Esophagus mucosa (tissue), 1 donor: ENCODE results near the gene CD248. TPM values are rescaled to one million over a fixed set of nuclear protein-coding genes. Genes with fewer than 3 reads are reported as not detected.
A peak's percentile ranks its signal among the peaks of the same experiment; 100 is the strongest.
"Not testable (repeated sequence)": the region's sequence is repeated elsewhere in the genome, so short reads cannot be mapped to it uniquely, and the experiment has no call there.

Experiments used
- ATAC-seq: fragments of 200-7000 bp; cut with Tn5 transposase; one replicate; pipeline ENCODE4 v1.9.1; 2020
- total RNA-seq: library from RNA; stranded (reverse); gene quantifications from one replicate; pipeline ENCODE4 v1.2.4, GENCODE V29; 2023
- donor health status: DM: yes; HTN: yes; CAD: no.

Gene CD248, protein sequence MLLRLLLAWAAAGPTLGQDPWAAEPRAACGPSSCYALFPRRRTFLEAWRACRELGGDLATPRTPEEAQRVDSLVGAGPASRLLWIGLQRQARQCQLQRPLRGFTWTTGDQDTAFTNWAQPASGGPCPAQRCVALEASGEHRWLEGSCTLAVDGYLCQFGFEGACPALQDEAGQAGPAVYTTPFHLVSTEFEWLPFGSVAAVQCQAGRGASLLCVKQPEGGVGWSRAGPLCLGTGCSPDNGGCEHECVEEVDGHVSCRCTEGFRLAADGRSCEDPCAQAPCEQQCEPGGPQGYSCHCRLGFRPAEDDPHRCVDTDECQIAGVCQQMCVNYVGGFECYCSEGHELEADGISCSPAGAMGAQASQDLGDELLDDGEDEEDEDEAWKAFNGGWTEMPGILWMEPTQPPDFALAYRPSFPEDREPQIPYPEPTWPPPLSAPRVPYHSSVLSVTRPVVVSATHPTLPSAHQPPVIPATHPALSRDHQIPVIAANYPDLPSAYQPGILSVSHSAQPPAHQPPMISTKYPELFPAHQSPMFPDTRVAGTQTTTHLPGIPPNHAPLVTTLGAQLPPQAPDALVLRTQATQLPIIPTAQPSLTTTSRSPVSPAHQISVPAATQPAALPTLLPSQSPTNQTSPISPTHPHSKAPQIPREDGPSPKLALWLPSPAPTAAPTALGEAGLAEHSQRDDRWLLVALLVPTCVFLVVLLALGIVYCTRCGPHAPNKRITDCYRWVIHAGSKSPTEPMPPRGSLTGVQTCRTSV
- 4.0 TPM for total RNA-seq

DNA sequence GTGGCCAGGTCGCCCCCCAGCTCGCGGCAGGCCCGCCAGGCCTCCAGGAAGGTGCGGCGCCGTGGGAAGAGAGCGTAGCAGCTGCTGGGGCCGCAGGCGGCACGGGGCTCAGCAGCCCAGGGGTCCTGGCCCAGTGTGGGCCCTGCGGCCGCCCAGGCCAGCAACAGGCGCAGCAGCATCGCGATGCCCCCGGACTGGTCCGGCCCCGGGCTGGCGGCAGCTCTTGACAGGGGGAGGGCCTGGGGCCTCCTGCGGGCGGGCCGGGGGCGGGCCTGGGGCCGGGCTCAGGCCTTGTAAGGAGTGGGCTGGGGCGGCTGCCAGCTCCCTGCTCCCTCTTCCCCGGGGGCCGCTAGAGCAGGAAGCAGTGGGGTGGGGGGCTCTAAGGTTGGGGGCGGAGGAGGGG, at the start of gene CD248:
Gene CD248 (minus strand): TSS at position 196 of the 403 bp plus-strand sequence. CDS start 17 bp downstream, at position 179.
- ATAC-seq, result no peak

GRCh38 chr11:66365711-66366619, 49.1 kb upstream of the CD248 start:
- no peak for ATAC-seq

DNA sequence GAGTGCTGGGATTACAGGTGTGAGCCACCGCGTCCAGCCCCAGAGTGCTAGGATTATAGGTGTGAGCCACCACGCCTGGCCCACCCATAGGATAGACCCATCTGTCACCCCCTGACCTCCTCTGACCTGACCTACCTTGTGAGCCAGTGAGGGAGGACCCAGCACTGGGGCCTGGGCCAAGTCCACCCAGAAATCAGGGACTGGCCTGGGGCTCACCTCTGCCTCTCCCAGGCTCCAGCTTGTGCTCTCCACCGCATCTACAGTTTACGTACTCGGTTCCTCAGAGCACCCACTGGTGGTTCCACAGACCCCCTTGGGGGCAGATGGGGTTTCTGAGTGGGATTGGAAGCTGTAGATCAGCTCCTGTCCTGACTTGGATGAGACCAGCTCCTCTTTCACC, 48.3 kb upstream of the CD248 start:
- peak; percentile 3 for ATAC-seq

DNA sequence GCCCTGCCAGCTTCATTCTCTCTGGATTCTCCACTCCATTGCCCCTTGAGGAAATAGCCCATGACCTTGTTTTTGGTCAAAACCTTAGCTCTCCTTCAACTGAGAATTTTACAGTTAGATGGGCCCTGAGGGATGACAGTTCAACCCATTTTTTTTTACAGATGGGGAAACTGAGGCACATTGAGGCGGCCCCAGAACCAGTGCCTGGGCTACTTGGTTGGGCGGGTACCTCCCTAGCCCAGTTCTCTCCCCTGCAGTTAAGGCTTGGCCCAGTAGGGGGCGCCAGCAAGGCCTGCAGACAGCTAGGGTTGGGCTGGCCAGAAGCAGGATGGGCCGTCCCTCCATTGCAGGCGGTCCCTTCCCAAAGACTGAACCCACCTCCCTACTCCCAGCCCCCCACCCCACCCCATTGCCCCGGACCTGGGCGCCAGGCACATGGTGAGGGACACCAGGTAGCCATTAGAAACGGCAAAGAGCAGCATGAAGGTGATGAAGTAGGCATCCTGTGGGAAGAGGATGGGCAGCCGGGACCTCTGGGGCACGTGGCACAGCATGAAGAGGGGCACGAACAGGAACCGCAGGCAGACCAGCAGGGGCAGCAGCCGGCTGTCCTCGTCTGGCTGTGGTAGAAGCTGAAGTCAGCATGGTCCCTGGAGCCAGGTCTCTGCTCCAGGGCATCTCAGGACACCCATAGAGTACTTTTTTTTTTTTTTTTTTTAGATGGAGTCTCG, 47.1 kb upstream of the CD248 start:
- peak; percentile 34 for ATAC-seq

GRCh38 chr11:66363187-66363601, 46.4 kb upstream of the CD248 start:
- ATAC-seq, result no peak

- no peak for ATAC-seq
Measured at GRCh38 chr11:66362481-66363147, 45.8 kb upstream of the CD248 start.

DNA sequence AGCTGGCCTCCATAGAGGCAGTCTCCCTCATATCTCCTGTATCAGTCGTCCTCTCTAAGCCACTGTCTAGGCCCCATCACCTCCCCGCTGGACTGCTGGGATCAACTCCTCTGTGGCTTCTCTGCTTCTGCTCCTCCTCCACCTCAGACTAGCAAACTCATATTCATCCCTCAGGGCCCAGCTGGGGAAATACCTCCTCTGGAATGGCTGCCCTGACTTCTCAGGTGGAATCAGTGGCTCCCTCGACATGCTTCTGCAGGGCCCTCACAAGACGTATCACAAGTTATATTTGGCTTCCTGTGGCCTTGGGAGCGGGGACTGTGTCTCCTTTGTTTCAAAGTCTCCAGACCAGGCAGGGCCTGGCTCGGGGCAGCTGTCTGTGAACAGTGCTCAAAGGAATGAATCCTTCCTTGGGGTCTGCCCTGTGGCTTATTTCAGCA, 44.7 kb upstream of the CD248 start:
- no peak for ATAC-seq

GRCh38 chr11:66360406-66361073, 43.7 kb upstream of the CD248 start:
- no peak for ATAC-seq

GRCh38 chr11:66359662-66360087, 42.8 kb upstream of the CD248 start:
- ATAC-seq, result no peak

DNA sequence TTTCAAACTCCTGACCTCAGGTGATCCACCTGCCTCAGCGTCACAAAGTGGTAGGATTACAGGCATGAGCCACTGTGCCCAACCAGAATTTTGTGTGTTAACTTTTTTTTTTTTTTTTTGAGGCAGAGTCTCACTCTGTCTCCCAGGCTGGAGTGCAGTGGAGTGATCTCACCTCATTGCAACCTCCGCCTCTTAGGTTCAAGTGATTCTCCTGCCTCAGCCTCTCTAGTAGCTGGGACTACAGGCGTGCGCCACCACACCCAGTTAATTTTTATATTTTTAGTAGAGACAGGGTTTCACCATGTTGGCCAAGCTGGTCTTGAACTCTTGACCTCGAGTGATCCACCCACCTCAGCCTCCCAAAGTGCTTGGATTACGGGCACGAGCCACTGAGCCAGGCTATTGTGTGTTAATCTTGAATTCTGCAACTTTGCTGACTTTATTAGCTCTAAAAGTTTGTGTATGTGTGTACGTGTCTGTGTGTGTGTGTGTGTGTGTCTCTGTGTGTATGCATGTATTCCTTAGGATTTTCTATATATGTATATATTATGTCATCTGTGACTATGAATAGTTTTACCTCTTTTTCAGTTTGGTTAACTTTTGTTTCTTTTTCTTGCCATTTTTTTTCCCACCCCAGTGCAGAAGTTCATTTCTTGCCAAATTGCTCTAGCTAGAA, 33.9 kb upstream of the CD248 start:
- ATAC-seq, result not testable (repeated sequence)

DNA sequence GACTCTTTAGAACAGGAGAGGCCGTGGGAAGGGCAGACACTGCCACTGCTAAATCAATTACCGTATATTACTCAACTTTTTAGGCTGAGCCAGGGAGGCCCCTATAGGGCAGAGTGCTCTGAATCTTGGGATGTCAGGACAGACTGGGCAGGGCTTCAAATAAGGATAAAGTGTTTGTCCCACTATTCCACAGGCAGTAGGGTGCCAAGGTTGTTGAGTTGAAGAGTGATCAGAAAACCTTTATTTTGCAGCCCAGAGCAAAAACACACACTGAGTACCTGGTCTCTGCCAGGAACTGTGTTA, 32.2 kb upstream of the CD248 start:
- no peak for ATAC-seq

DNA sequence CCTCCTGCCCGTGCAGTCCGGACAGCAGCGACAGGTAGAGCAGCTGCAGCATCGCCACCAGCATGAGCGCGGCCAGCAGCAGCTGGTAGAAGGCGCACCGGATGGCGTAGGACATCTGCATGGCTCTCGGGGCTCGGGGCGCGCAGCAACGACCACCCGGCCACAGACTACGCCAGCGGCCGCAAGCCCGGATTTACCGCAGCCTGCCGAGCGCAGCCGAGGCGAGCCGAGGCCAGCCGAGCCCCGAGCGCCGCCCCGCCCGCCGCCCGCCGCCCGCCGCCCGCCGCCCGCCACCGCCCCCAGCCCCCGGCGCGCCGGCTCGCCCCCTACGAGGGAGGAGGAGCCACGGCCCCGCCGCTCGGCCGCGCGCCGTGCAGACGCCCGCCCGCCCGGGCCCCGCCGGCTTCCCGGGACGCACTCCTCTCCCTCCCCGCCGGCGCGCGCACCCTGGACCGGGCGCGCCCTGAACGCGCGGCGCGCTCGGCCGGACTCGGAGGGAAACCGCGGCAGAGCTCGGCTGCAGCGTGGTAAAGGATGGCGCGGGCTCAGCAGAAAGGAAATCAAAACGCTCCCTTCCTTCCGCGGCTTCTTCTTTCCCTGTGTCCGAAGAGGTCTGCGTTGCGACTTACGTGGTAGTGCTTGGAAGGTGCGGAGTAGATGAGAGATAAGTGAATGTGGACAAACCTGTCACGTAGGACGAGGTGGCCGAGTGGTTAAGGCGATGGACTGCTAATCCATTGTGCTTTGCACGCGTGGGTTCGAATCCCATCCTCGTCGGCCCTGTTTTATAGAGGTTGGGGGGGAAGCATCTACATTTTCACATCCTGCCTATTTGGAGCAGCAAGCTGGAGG, 30.8 kb upstream of the CD248 start, which contains the start of gene B4GAT1:
Gene B4GAT1 (minus strand): TSS at position 205 of the 852 bp plus-strand sequence. CDS start 84 bp downstream, at position 121.
- peak; percentile 76 for ATAC-seq

- ATAC-seq, result peak; percentile 2
Measured at GRCh38 chr11:66346476-66347424, 29.9 kb upstream of the CD248 start.

GRCh38 chr11:66345316-66345649, 28.4 kb upstream of the CD248 start:
- no peak for ATAC-seq

DNA sequence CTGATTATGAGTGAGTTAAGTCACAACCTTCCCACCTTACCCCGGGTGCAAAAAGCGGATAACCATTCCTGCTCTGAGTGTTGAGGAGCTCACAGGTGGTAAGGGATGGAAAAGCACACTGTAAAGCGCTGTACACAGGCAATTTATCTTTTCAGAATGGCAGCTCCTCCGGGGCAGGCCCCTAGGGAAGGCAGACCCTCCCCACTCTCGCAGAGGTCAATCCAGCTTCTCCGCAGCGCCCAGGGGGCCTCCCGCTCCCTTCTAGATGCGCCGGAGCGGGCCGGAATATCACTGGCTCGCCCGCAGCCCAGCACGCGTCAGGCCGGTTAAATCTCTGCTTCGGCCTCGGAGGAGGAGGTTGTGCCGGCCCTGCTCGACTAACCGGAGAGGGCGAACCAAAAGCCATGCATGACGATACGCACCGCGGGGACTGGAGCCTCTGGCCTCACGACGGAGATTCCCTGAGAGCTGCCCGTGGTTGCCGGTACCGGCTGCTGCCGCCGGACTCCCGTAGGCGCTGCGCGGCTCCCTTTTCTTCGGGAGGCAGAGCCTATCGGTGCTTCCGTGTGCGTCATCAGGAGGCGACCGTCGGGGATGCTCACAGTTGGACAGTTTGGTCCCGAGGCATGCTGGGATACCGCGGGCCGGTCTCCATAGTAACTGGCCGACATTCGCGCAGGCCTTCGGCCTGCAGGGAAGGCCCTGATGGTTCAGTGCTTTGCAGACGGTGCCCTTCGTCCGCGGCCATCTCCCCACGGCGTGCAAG, 27.9 kb upstream of the CD248 start, which contains the start of gene BRMS1:
Gene BRMS1 (minus strand): TSS at position 555 of the 766 bp plus-strand sequence. CDS start 2,870 bp downstream, outside the sequence.
- ATAC-seq, result peak; percentile 85

DNA sequence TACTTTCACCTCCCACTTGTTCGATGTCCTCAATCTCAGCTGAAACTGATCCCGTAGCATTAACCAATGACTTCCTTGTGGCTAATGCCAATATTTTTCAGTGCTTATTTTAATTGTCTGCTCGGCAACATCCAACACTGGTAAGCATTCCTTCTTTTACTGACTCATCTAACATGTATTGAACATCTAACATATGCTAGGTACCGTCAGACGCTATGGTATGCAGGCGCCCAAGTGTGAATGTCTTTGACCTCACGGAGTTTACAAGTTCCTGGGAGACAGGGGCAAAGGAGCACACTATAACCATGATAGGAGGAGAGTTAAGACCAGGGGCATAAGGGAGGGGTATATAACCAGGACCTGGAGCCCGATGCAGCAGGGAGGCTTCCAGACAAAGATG, 26.3 kb upstream of the CD248 start:
- ATAC-seq, result no peak

GRCh38 chr11:66341502-66342126, 24.8 kb upstream of the CD248 start:
- no peak for ATAC-seq
